Skeletal muscle satellite cell (primary cell): ENCODE data around the gene TMEM175.
A peak's percentile ranks its signal among the peaks of the same experiment; 100 is the strongest.
"Not testable (repeated sequence)": the region's sequence is repeated elsewhere in the genome, so short reads cannot be mapped to it uniquely, and the experiment has no call there.

Experiments used
- H3K27me3 ChIP-seq: 2 replicates; pipeline ENCODE4 v1.7.0; 2013; ENCODE audit warnings: low read length; ENCODE audit not compliant: control insufficient read depth, insufficient read depth
- H3K36me3 ChIP-seq: 2 replicates; pipeline ENCODE4 v1.7.0; 2013; ENCODE audit warnings: mild to moderate bottlenecking, control low read depth, low read length; ENCODE audit not compliant: insufficient read depth
- H3K4me1 ChIP-seq: 2 replicates; pipeline ENCODE4 v1.7.0; 2013; ENCODE audit warnings: low read length; ENCODE audit not compliant: control insufficient read depth, insufficient read depth
- H3K4me2 ChIP-seq: 2 replicates; pipeline ENCODE4 v1.7.0; 2013; ENCODE audit warnings: mild to moderate bottlenecking, low read length
- H3K4me3 ChIP-seq: 2 replicates; pipeline ENCODE4 v1.7.0; 2013; ENCODE audit warnings: low read length
- H3K9ac ChIP-seq: 2 replicates; pipeline ENCODE4 v1.7.0; 2013; ENCODE audit warnings: mild to moderate bottlenecking, low read depth, low read length, moderate library complexity
- H3K9me3 ChIP-seq: replicated peaks from 2 replicates; pipeline ENCODE4 v1.7.0; 2013; ENCODE audit warnings: mild to moderate bottlenecking, control low read depth, low read length

The TMEM175 gene

DNA sequence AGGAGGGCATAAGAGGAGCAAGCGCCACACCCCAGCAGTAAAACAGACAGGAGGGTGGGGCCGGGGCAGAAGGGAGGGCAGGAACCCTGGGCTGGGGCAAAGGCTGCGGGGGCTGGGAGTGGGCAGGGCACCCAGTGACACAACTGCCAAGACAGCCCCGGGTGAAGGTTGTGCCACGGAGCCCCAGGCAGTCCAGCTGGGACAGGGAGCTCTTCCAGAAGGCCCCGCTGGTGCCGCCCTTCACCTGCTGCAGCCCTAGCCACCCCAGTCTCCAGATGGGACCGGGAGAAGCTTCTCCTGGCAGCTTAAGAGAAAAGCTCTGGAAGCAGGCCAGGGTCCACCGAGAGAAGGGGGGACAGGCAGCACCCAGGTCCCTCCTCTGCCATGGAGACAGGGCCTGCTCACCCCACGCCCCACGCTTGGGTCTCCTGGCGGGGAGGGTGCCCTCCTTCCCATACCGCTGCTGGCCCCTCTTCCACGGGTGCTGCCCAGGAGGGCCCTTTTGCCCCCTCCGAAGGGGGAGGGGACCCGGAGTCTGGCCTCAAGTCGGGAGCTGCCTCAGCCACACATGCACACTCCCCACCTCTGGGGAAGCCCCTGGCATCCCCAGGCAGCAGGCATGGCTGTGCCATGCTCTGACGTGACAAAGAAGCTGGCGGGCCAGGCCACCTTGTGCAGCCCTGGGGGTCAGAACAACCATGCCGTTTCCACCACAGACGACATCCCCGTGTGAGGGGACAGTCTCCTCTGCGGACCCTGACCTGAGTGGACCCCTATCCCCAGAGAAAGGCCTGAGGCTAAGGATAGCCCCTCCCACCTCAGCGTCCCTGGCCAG is 39.6 kb downstream of the TMEM175 start:
- H3K9me3 ChIP-seq = no peaks in the 10 kb centered on the region
- H3K27me3 ChIP-seq = no peaks in the 10 kb centered on the region
- peaks cover 18% of the 10 kb centered on the region for H3K4me1 ChIP-seq
- peak overlapping the region; percentile 83 for H3K9ac ChIP-seq
- H3K36me3 ChIP-seq = no peaks in the 10 kb centered on the region
- H3K4me2 ChIP-seq = peak overlapping the region; percentile 99
- H3K4me3 ChIP-seq = peak overlapping the region; percentile 92

DNA sequence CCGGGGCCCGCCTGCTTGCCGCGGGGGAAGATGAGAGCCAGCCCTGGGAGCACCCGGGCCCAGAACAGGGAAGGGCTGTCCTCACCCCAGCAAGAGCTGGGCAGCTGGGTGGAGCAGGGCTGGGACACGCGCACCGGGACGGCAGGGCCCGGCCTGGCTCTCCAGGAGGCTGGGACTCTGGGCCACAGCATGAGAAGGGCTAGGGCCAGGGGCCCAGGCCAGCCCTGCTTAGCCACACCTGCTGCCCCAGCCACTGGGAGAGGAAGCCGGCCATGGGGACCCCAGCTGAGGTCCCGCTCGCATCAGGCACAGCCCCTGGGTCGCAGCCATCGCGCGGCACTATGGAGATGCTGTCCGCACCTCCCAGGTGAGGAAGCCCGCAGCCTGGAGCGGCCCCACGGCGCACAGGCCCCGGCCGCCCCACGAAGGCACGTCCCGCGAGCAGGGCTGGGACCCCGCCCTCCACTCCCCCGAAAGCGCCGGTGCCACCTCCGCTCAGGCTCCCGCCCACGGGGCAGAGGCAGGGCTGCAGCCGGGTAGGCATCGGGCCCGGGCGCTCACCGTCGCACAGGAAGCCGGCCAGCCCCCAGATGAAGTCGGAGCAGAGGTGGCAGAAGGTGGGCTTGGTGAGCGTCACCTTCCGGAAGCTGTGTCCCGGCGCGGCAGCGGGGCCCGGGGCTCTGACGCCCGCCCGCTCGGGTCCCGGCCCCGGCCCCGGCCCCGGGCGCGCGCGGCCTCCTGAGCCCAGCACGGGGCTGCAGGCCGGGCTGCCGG is 40.6 kb downstream of the TMEM175 start:
- peak overlapping the region; percentile 83 for H3K9ac ChIP-seq
- H3K36me3 ChIP-seq = no peaks in the 10 kb centered on the region
- H3K4me2 ChIP-seq = peak overlapping the region; percentile 99
- peaks cover 18% of the 10 kb centered on the region for H3K4me1 ChIP-seq
- H3K27me3 ChIP-seq = no peaks in the 10 kb centered on the region
- peak overlapping the region; percentile 92 for H3K4me3 ChIP-seq
- H3K9me3 ChIP-seq = no peaks in the 10 kb centered on the region

DNA sequence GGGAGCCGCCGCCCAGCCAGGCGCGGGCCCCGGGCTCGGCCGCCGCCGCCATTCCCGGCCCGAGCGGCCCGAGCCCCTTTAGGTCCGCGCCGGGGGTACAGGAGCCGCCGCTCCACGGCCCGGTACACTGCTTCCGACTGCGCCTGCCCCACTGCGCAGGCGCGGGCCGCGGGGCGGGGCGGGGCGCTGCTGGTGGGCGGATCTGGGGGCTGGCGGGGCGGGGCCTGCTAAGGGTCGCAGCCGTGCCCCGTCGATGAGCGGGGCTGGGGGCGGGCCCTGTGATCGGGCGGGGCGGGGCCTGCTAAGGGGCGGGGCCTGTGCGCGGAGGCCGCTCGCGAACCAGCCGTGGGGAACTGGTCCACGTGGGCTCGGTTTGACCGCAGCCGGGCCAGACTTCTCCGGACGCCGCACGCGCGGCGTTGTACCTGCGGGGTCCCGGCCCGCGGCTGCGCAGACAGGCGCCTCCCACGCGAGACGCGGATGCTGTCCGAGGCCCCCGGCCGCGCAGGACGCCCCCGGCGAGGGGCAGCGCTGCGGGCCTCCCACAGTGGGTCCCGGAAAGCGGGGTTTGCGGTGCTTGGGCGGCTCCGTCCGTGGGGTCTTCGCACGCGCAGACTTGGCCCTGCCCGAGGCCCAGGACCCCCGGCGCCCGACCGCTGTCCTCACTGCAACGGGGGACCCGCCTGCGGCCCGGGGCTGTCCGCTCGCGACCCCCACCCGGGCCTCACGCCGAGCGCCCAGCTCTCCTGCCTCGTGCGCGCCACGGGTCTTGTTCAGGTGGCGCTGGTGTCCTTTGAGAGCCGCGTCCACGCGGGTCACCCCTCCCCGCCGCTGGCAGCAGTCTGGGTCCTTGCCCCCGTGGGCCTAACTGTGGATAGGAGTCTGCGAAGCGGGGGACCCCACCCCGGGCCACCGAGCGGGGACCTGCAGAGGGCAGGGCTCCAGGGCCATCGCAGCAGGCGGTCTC is 41.5 kb downstream of the TMEM175 start, which contains the start of gene DGKQ:
Gene DGKQ, minus strand, starts transcription at position 139 of the 967 bp plus-strand sequence. Its CDS starts 87 bp downstream, at position 52.
- Histone ChIP-seq H3K9ac (peak within 1 kb of the TSS; percentile 83), H3K27me3 (no peaks in the 10 kb centered on the region), H3K4me3 (peak within 1 kb of the TSS; percentile 92), H3K36me3 (no peaks in the 10 kb centered on the region), H3K9me3 (no peaks in the 10 kb centered on the region), H3K4me2 (peak within 1 kb of the TSS; percentile 99), H3K4me1 (peaks cover 18% of the 10 kb centered on the region)

DNA sequence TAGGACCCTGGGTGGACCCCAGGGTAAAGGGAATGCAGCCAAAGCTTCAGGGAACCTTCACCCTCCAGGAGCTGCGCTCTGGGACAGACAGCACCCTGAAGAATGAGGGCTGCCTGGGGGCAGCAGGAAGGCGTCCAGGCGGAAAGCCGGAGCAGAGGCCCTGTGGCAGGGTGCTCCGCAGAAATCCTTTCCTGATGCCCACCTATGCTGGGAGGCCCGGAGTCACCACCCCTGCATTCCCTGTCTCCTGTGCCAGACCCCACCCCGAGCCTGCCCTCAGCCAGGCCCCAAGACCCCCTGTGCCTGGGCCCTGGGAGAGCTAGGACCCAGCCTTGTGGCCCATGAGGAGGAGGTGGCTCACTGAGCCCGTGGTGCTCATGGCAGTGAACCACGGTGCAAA is 42.4 kb downstream of the TMEM175 start:
- Histone ChIP-seq H3K27me3 (no peaks in the 10 kb centered on the region), H3K9me3 (no peaks in the 10 kb centered on the region), H3K36me3 (no peaks in the 10 kb centered on the region), H3K9ac (no peak overlapping the region), H3K4me2 (no peak overlapping the region), H3K4me3 (no peak overlapping the region), H3K4me1 (peaks cover 27% of the 10 kb centered on the region)

GRCh38 chr4:976016-976415 is 43.8 kb downstream of the TMEM175 start:
- not testable (repeated sequence) for H3K4me3 ChIP-seq, H3K9ac ChIP-seq, H3K9me3 ChIP-seq, H3K27me3 ChIP-seq, H3K36me3 ChIP-seq, H3K4me2 ChIP-seq
- peaks cover 27% of the 10 kb centered on the region for H3K4me1 ChIP-seq

GRCh38 chr4:978957-979701 is 46.9 kb downstream of the TMEM175 start:
- H3K4me2 ChIP-seq = peak overlapping the region; percentile 34
- H3K9ac ChIP-seq = no peak overlapping the region
- H3K4me1 ChIP-seq = peaks cover 9% of the 10 kb centered on the region
- no peaks in the 10 kb centered on the region for H3K9me3 ChIP-seq
- H3K27me3 ChIP-seq = no peaks in the 10 kb centered on the region
- no peak overlapping the region for H3K4me3 ChIP-seq
- no peaks in the 10 kb centered on the region for H3K36me3 ChIP-seq

GRCh38 chr4:982291-982690 is 50.0 kb downstream of the TMEM175 start:
- no peaks in the 10 kb centered on the region for H3K9me3 ChIP-seq
- H3K4me3 ChIP-seq = no peak overlapping the region
- no peaks in the 10 kb centered on the region for H3K36me3 ChIP-seq
- no peak overlapping the region for H3K9ac ChIP-seq
- no peak overlapping the region for H3K4me2 ChIP-seq
- H3K4me1 ChIP-seq = peaks cover 21% of the 10 kb centered on the region
- H3K27me3 ChIP-seq = no peaks in the 10 kb centered on the region

DNA sequence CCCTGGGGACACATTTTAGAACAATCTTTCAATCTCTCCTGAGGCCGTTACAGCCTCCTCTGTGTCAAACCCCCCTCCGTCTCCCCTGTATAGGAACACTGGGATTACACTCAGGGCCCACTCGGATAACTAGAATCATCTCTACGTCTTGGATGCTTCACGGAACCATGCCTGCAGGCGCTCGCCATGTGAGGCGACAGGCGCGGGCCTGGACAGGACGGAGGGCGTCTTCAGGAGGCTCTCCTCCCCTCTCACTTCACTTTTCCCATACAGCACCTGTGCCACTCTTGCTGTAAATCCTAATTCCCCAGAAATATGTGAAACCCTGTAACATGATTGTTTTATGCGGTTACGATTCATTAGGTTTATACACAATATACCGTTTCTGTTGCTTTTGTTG is 50.6 kb downstream of the TMEM175 start:
- H3K9me3 ChIP-seq = no peaks in the 10 kb centered on the region
- H3K36me3 ChIP-seq = no peaks in the 10 kb centered on the region
- H3K4me1 ChIP-seq = peaks cover 26% of the 10 kb centered on the region
- no peak overlapping the region for H3K4me3 ChIP-seq
- H3K4me2 ChIP-seq = no peak overlapping the region
- no peak overlapping the region for H3K9ac ChIP-seq
- H3K27me3 ChIP-seq = no peaks in the 10 kb centered on the region

DNA sequence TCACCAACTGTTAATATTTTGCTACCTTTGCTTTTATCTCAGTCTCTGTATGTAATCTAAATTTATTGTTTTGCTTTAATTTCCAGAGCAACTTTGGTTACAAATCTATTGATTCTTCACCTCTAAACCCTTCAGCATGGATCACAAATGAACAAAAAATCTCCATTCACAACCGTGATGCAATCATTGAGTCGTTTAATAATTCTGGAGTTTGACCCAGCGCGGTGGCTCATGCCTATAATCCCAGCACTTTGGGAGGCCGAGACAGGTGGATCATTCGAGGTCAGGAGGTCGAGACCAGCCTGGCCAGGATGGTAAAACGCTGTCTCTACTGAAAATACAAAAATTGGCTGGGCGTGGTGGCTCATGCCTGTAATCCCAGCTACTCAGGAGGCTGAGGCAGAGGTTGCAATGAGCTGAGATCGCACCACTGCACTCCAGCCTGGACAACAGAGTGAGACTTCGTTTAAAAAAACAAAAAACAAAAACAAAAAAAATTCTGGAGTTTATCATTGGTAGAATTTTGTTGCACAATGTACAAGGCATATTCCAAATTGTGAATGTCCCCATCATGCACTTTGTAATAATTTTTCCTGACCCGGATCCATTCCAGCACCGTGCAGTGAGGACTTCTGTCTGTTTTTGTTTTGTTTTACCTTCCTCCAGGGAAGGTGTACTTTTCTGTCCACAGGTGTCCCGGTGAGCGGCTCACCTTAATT is 52.2 kb downstream of the TMEM175 start:
- Histone ChIP-seq H3K4me1 (peaks cover 25% of the 10 kb centered on the region), H3K27me3 (no peaks in the 10 kb centered on the region), H3K4me2 (peak overlapping the region; percentile 53), H3K9ac (no peak overlapping the region), H3K36me3 (no peaks in the 10 kb centered on the region), H3K9me3 (no peaks in the 10 kb centered on the region), H3K4me3 (peak overlapping the region; percentile 10)

GRCh38 chr4:985123-985830 is 53.0 kb downstream of the TMEM175 start:
- Histone ChIP-seq H3K9ac (no peak overlapping the region), H3K27me3 (no peaks in the 10 kb centered on the region), H3K4me3 (peak overlapping the region; percentile 10), H3K4me2 (peak overlapping the region; percentile 53), H3K36me3 (peaks cover 4% of the 10 kb centered on the region), H3K4me1 (peaks cover 23% of the 10 kb centered on the region), H3K9me3 (no peaks in the 10 kb centered on the region)
